ENCODE results near the gene ARHGAP15. TPM values are rescaled to one million over a fixed set of nuclear protein-coding genes. Genes with fewer than 3 reads are reported as not detected.

Gene ARHGAP15
- polyA plus RNA-seq, 2 of the 4 experiments (the other 2 are of a cell fraction), result 0.34 TPM; not detected in 1

DNA sequence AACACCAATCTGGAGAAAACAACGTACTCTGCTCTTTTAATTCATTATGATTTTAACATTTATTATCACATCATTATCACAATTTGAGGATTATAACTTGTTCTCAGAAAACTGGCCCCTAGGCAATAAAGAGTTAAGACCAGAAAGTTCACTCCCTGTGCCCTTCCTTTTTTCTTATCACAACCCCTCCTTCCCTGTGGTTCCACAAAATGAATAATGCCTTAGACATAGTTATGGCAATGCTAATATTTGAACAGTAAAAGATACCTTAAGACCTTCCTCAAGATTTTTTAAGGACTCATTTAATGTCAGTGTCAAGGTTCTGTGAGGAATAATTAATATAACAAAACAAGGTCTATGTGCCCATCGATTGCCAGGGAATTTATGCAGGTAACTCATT is 596.2 kb downstream of the ARHGAP15 start:
- no peak for TF ChIP-seq RNF2 (IDR thresholded peaks at IDR 0.05; ENCODE audit: borderline replicate concordance, low read depth)
- TF ChIP-seq RCOR1 (IDR thresholded peaks at IDR 0.05; ENCODE audit: low read depth, low read length), result no peak
- Histone ChIP-seq H3K4me1 (peaks cover 4% of the 10 kb centered on the region), H3K4me3 (no peak overlapping the region), H3K4me2 (no peak overlapping the region), H3K27ac (no peak overlapping the region), H3K9me3 (no peaks in the 10 kb centered on the region)
- 38% methylated on average over 2 of the region's 2 CpGs for WGBS (ENCODE audit: missing lambda C conversion rate)
- ChIA-PET CTCF (interaction anchor here (1.0 to 1.3 kb wide), 2 partner anchors 12 to 39 kb away, joined by 3 read pairs; no protein-coding TSS in a partner anchor), POLR2A (no interaction called here)
- DNase-seq (ENCODE audit: low read depth in 1 of 2, low spot score in 1 of 2), result no peak
- no peak for ATAC-seq
- FAIRE-seq, result no peak

GRCh38 chr2:143726151-143726845 is 597.1 kb downstream of the ARHGAP15 start:
- no peak for ATAC-seq
- Histone ChIP-seq H3K4me3 (no peak overlapping the region), H3K4me1 (peaks cover 11% of the 10 kb centered on the region), H3K9me3 (no peaks in the 10 kb centered on the region), H3K4me2 (no peak overlapping the region), H3K27ac (no peak overlapping the region)
- FAIRE-seq, result no peak
- POLR2A ChIA-PET, result no interaction called here
- TF ChIP-seq EHF (CRISPR knock-in tag; IDR thresholded peaks at IDR 0.05) (no peak), ZNF302 (CRISPR knock-in tag; IDR thresholded peaks at IDR 0.05) (no peak), PHF8 (IDR thresholded peaks at IDR 0.05; ENCODE audit: borderline replicate concordance, low read depth) (no peak), CEBPB (IDR thresholded peaks at IDR 0.05) (no peak), ESRRA (IDR thresholded peaks at IDR 0.05; ENCODE audit: borderline replicate concordance, low read length) (no peak), POLR2A (IDR thresholded peaks at IDR 0.05; ENCODE audit: low read length) (no peak), NR3C1 (IDR thresholded peaks at IDR 0.05) (no peak), USF2 (IDR thresholded peaks at IDR 0.05) (no peak), HOXA7 (CRISPR knock-in tag; IDR thresholded peaks at IDR 0.05) (no peak), MYC (IDR thresholded peaks at IDR 0.05; ENCODE audit: borderline replicate concordance, low read length) (no peak), SREBF2 (IDR thresholded peaks at IDR 0.05) (no peak), RNF2 (IDR thresholded peaks at IDR 0.05; ENCODE audit: borderline replicate concordance, low read depth) (no peak), RCOR1 (IDR thresholded peaks at IDR 0.05; ENCODE audit: low read depth, low read length) (no peak), GATA3 (IDR thresholded peaks at IDR 0.05; ENCODE audit: borderline replicate concordance) (no peak), POLR2AphosphoS2 (conservative IDR thresholded peaks at IDR 0.05; ENCODE audit: low read length) (no peak), FOSB (CRISPR knock-in tag; IDR thresholded peaks at IDR 0.05) (no peak), HDAC2 (IDR thresholded peaks at IDR 0.05) (no peak)
- TF ChIP-seq, protein P1, sequence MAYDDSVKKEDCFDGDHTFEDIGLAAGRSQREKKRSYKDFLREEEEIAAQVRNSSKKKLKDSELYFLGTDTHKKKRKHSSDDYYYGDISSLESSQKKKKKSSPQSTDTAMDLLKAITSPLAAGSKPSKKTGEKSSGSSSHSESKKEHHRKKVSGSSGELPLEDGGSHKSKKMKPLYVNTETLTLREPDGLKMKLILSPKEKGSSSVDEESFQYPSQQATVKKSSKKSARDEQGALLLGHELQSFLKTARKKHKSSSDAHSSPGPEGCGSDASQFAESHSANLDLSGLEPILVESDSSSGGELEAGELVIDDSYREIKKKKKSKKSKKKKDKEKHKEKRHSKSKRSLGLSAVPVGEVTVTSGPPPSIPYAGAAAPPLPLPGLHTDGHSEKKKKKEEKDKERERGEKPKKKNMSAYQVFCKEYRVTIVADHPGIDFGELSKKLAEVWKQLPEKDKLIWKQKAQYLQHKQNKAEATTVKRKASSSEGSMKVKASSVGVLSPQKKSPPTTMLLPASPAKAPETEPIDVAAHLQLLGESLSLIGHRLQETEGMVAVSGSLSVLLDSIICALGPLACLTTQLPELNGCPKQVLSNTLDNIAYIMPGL (CRISPR knock-in tag; IDR thresholded peaks at IDR 0.05; ENCODE audit: borderline replicate concordance), result no peak
- no peak for DNase-seq (ENCODE audit: low read depth in 1 of 2, low spot score in 1 of 2)
- WGBS (ENCODE audit: missing lambda C conversion rate), result 68% methylated on average over 6 of the region's 6 CpGs
- CTCF ChIA-PET, result interaction anchor here (0.9 to 1.4 kb wide), 4 partner anchors 11 to 39 kb away, joined by 3 to 4 read pairs (median 3); no protein-coding TSS in a partner anchor

DNA sequence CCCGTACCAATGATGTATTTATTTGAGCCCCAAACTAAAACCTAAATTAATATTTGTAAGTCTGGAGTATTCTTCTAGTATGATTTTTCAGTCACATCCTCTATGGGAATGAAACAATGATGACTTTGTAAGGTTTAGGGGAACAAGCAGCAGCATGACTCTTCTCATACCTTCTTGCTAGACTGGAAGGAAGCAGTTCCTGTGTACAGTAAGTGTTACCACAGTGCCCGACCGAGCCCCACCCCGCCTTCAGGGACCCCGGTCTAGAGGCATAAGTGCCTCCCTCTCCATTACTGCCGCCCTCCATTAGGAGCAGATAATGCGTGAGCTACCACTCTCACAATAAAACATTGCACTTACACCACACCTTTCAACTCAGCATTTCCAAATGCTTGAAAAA is 599.3 kb downstream of the ARHGAP15 start:
- Histone ChIP-seq H3K4me2 (no peak overlapping the region), H3K4me3 (no peak overlapping the region), H3K9me3 (no peaks in the 10 kb centered on the region), H3K4me1 (peaks cover 17% of the 10 kb centered on the region), H3K27ac (no peak overlapping the region)
- ATAC-seq (no peak), DNase-seq (ENCODE audit: low read depth in 1 of 2, low spot score in 1 of 2) (no peak), FAIRE-seq (no peak)
- CTCF ChIA-PET, result no interaction called here
- POLR2A ChIA-PET, result no interaction called here
- TF ChIP-seq MYC (IDR thresholded peaks at IDR 0.05; ENCODE audit: borderline replicate concordance, low read length) (no peak), CBX2 (IDR thresholded peaks at IDR 0.05; ENCODE audit: borderline replicate concordance, low read depth) (no peak), POLR2AphosphoS2 (conservative IDR thresholded peaks at IDR 0.05; ENCODE audit: low read length) (no peak)
- 81% methylated on average over 7 of the region's 7 CpGs for WGBS (ENCODE audit: missing lambda C conversion rate)

All from A549 (cell line).